Aorta (tissue), 5 donors: ENCODE data around the gene ARAP3. TPM values are rescaled to one million over a fixed set of nuclear protein-coding genes. Genes with fewer than 3 reads are reported as not detected.

Source experiments
- ATAC-seq: fragments of 200-7000 bp; cut with Tn5 transposase; one replicate; pipeline ENCODE4 v1.9.1; 2022; ENCODE audit warnings: moderate library complexity; ENCODE audit not compliant: low FRiP score
- DNase-seq, 2 donors: peaks; one replicate each; pipeline ENCODE4 v3.0.0-alpha.2; 2020
- H3K27ac ChIP-seq, 2 donors: one replicate each; pipeline ENCODE4 v1.5.1; 2013; ENCODE audit warnings: low read length in 2 of 2, mild to moderate bottlenecking in 2 of 2, moderate library complexity in 2 of 2, control low read depth in 1 of 2, inconsistent platforms in 1 of 2, low read depth in 1 of 2
- H3K27me3 ChIP-seq, 2 donors: one replicate each; pipeline ENCODE4 v1.6.1; 2013; ENCODE audit warnings: control low read depth in 1 of 2, low read length in 1 of 2, mild to moderate bottlenecking in 1 of 2, moderate library complexity in 1 of 2; ENCODE audit not compliant: insufficient read depth in 2 of 2, control insufficient read depth in 1 of 2
- H3K36me3 ChIP-seq, 2 donors: one replicate each; pipeline ENCODE4 v1.6.1; 2013; ENCODE audit warnings: control low read depth in 1 of 2, low read length in 1 of 2, mild to moderate bottlenecking in 1 of 2; ENCODE audit not compliant: insufficient read depth in 2 of 2, control insufficient read depth in 1 of 2
- H3K4me1 ChIP-seq, 2 donors: one replicate each; pipeline ENCODE4 v1.6.1; 2013; ENCODE audit warnings: low read length in 2 of 2, control low read depth in 1 of 2, mild to moderate bottlenecking in 1 of 2, moderate library complexity in 1 of 2; ENCODE audit not compliant: insufficient read depth in 2 of 2, control insufficient read depth in 1 of 2
- H3K4me3 ChIP-seq, 2 donors: one replicate each; pipeline ENCODE4 v1.5.1; 2013; ENCODE audit warnings: low read length in 2 of 2, control low read depth in 1 of 2, mild to moderate bottlenecking in 1 of 2
- H3K9me3 ChIP-seq: one replicate; pipeline ENCODE4 v1.6.1; 2013; ENCODE audit warnings: mild to moderate bottlenecking, low read length; ENCODE audit not compliant: control insufficient read depth
- WGBS, 2 donors: extraction: QIAGEN DNeasy Blood & Tissue Kit; methylation state at CpG; one replicate each; pipeline ENCODE4 v1.1.7; 2013; 5-methylcytosine and 5-hydroxymethylcytosine counted together
- intact Hi-C, 2 donors: fragments of 100-400 bp; cut with DNase I; formaldehyde crosslinking; loops; one replicate each; pipeline versions ENCODE4 v1.14.2 to v1.15.0; 2022
- polyA plus RNA-seq, 2 donors: library from polyadenylated mRNA; stranded (reverse); fragments of 200-250 nt; gene quantifications; one replicate each; pipeline ENCODE4 v1.2.3, GENCODE V29; 2013
- total RNA-seq, 2 donors: library from RNA; stranded (reverse); fragmentation: NEBNext Ultra II Directional; extraction: Animal tissue kit (Norgen Biotek cat#: 25700); gene quantifications; one replicate each; pipeline ENCODE4 v1.2.1, GENCODE V29; 2021
- donor health status: healthy with polysubstance abuse.
- donor health status: Bipolar disorder and iron deficiency.
- donor health status: DM: no; HTN: no; CAD: no.
- donor health status: DM: no; HTN: no; CAD: no.
- donor health status: DM: yes; HTN: yes; CAD: no.

ARAP3 gene
- total and polyA plus RNA-seq, 4 donors: 1.8 to 34.2 (median 17.8) TPM

DNA sequence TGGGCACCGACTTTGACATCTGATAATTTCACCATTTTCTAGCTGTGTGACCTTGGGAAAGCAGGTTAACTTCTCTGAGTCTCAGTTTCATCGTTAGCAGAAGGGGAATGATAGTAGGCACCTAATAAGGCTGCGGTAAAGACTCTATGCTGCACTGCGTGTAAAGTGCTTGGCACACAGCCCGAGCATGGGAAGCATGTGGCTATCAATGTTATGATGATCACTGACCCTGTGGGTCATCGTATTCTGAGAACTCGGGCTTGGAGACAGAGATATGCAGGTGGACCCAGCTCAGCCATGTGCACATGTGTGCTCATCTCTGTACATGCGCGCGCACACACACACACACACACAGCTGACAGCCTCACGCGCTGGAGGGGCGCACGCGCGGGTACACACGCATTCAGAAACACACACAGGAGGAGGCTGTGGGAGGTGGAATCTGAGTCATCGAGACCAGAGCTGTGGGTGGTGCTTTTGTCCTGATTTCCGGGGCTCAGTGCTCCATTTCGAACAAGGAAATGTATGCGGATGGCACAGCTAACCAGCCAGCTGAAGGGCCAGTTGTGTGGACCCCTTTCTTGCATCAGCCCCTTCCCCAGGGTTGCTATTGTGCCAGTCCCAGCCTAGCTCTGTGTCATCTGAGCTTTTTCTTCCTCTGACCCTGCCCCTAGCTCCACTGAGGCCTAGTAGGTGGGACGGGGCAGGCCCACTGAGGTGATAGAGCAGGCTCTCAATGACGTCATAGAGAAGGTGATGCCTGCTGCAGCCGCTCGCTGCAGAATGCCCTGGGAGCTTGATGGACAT is 11.1 kb upstream of the ARAP3 start:
- Histone ChIP-seq H3K9me3 (no peaks in the 10 kb centered on the region), H3K4me1 (no peaks in the 10 kb centered on the region), H3K27ac (no peak overlapping the region), H3K36me3 (no peaks in the 10 kb centered on the region), H3K27me3 (no peaks in the 10 kb centered on the region), H3K4me3 (no peak overlapping the region)
- WGBS, 2 donors: 79 to 83% methylated on average over 25 of the region's 25 CpGs
- ATAC-seq (no peak), DNase-seq (no peak)
- intact Hi-C loops: loop anchor here (2.0 to 10.0 kb wide), 4 partner anchors 186 to 452 kb away; partner anchors contain the start of genes PCDH1 (in 1 of the 2) and PCDH12 (in 1 of the 2)

- Histone ChIP-seq H3K9me3 (no peaks in the 10 kb centered on the region), H3K27me3 (no peaks in the 10 kb centered on the region), H3K27ac (no peak overlapping the region), H3K36me3 (no peaks in the 10 kb centered on the region), H3K4me1 (no peaks in the 10 kb centered on the region), H3K4me3 (no peak overlapping the region)
- intact Hi-C loops: loop anchor here (2.0 to 10.0 kb wide), 4 partner anchors 186 to 452 kb away; partner anchors contain the start of genes PCDH1 (in 1 of the 2) and PCDH12 (in 1 of the 2)
- 29 to 30% methylated on average over 5 of the region's 5 CpGs for WGBS, 2 donors
- ATAC-seq (no peak), DNase-seq (no peak)
Measured at GRCh38 chr5:141692533-141692888, 10.5 kb upstream of the ARAP3 start.

DNA sequence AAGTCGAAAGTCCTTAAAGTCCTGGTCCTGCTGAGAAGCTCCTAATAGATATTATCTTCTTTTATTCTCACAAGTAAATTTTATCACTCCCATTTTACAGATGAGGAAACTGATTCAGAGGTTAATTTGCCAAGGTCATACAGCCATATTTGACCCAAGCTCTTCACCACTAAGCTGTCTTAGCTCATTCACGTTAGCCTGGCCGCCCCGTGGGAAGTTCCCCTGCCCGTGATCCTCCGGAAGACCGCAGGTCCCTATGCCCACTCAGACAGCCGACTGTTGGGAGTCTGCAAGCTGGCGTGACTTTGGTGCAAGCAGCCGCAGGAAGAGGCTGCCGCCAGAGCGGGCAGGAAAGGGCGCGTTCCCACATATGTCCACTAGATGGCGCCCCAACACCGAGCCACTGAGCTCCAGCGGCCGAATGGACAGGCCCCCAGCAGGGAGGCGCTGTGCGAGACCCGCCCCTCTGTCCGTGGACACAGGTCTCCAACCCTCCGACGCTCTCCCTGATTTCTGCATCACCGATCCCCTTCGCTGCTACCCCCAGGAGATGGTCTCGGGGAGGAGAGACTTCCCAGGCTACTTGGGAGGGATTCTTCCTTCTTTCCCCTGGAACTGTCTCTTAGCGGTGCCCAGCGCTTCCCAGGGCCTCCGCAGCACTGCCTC is 10.0 kb upstream of the ARAP3 start:
- no peaks in the 10 kb centered on the region for H3K27me3 ChIP-seq
- intact Hi-C loops: loop anchor here (2.0 to 10.0 kb wide), 4 partner anchors 187 to 453 kb away; partner anchors contain the start of genes PCDH1 (in 1 of the 2) and PCDH12 (in 1 of the 2)

GRCh38 chr5:141691286-141691866 is 9.3 kb upstream of the ARAP3 start:
- no peak for ATAC-seq

More for the DNA sequence above, 10.0 kb upstream of the ARAP3 start:
- Histone ChIP-seq H3K36me3 (no peaks in the 10 kb centered on the region), H3K9me3 (no peaks in the 10 kb centered on the region), H3K27ac (no peak overlapping the region), H3K4me3 (no peak overlapping the region), H3K4me1 (no peaks in the 10 kb centered on the region)
- DNase-seq (peak; percentile 89 to 94), ATAC-seq (peak; percentile 94)
- WGBS, 2 donors: 2 to 3% methylated on average over 30 of the region's 30 CpGs

DNA sequence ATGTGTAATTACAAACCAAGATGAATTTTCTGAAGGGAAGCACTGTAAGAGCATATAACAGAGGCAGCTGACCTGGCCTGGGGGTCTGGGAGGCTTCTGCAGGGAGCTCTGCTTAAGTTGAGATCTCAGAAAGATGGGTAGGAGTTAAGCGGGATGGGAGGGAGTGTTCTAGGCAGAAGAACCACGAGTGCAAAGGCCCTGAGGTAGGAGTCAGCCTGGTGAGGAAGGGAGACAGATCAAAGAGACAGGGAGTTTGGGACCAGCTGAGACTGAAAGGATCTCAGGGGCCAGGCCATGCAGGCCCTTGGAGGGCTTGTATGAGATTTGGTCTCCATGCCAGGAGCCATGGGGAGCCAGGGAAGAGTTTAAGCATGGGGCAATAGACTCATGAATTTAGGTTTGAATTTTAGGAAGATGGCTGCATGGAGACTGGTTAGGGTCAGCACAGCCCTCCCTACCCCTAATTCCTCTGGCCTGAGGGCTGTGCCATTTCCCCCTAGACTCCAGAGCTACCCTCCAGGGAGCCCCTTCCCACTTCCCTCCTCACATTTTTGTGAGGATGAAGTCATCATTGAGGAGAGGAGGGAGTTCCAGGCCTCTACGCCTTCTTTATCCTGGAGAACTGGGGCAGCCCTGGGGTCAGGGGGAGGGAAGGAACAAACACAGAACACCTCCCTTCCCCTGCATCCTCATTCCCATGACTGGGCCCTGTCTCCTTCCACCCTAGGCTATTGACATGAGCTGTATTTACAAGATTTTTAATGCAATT is 4.8 kb upstream of the ARAP3 start:
- Histone ChIP-seq H3K36me3 (no peaks in the 10 kb centered on the region), H3K4me1 (no peaks in the 10 kb centered on the region), H3K27me3 (no peaks in the 10 kb centered on the region), H3K27ac (no peak overlapping the region), H3K9me3 (no peaks in the 10 kb centered on the region), H3K4me3 (no peak overlapping the region)
- ATAC-seq: no peak
- 72 to 81% methylated on average over 3 of the region's 3 CpGs for WGBS, 2 donors
- intact Hi-C loops: no loop called here
- DNase-seq: no peak

More at GRCh38 chr5:141691286-141691866, 9.3 kb upstream of the ARAP3 start:
- no peaks in the 10 kb centered on the region for H3K4me1 ChIP-seq
- 71 to 72% methylated on average over 9 of the region's 9 CpGs for WGBS, 2 donors
- H3K4me3 ChIP-seq: no peak overlapping the region
- no peak for DNase-seq
- H3K36me3 ChIP-seq: no peaks in the 10 kb centered on the region
- no peak overlapping the region for H3K27ac ChIP-seq
- no peaks in the 10 kb centered on the region for H3K9me3 ChIP-seq
- H3K27me3 ChIP-seq: no peaks in the 10 kb centered on the region
- intact Hi-C loops: loop anchor here in 1 of 2 donors (10.0 kb wide), 1 partner anchor 453 kb away; no protein-coding TSS in a partner anchor

DNA sequence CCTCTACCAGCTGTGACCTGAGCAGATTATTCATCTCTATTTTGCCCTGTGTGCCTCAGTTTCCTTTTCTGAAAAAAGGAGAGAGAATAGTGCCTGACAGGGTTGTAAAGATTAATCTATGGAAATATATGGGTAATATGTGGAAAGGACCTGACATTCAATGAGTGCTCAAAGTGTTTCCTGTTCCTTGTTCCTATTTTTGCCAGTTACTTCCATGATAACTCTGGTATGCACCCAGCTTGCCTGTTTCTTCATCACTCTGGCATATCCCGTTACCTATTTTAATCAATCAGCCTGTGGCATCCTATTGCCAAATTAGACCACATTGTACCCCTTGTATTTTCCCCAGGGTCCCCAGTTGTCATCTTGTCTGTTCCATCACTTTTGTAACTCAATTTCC is 3.6 kb upstream of the ARAP3 start:
- H3K4me1 ChIP-seq: no peaks in the 10 kb centered on the region
- WGBS, 2 donors: 94 to 96% methylated on average over 1 of the region's 1 CpG
- no peaks in the 10 kb centered on the region for H3K27me3 ChIP-seq
- H3K36me3 ChIP-seq: no peaks in the 10 kb centered on the region
- no peak overlapping the region for H3K27ac ChIP-seq
- DNase-seq (no peak), ATAC-seq (no peak)
- H3K4me3 ChIP-seq: no peak overlapping the region
- intact Hi-C loops: no loop called here
- H3K9me3 ChIP-seq: no peaks in the 10 kb centered on the region

DNA sequence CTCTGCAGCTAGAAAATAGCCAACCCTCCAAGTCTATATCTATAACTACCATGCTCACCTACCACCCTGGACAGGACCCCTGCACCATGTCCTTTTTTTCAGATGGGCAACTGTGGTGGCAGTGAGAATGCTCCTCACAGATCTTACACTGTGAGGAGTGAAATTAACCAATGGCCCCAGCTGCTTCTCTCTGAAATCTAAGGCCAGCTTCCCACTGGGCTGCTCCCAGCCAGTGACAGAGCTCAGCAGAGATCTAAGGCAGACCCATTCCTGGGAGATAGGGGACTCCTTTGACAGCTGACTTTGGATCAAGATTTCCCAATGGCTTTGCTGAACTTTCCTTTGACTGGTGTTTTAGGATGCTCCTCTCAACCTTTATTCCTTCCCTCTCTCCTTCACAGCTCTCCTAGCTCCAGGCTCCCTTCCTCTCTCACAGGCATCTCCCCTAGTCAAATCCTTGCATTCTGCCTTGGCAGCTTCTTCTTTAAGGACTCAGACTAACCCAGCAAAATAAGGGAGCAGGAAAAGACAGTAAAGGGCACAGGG is 1.6 kb upstream of the ARAP3 start:
- intact Hi-C loops: no loop called here
- Histone ChIP-seq H3K27me3 (no peaks in the 10 kb centered on the region), H3K9me3 (no peaks in the 10 kb centered on the region), H3K4me3 (no peak overlapping the region), H3K36me3 (no peaks in the 10 kb centered on the region), H3K27ac (no peak overlapping the region), H3K4me1 (no peaks in the 10 kb centered on the region)
- ATAC-seq (no peak), DNase-seq (no peak)

- DNase-seq (no peak), ATAC-seq (no peak)
- Histone ChIP-seq H3K4me1 (no peaks in the 10 kb centered on the region), H3K9me3 (no peaks in the 10 kb centered on the region), H3K4me3 (peak overlapping the region in 1 of 2 donors; percentile 57), H3K27me3 (no peaks in the 10 kb centered on the region), H3K36me3 (no peaks in the 10 kb centered on the region), H3K27ac (peak overlapping the region in 1 of 2 donors; percentile 66)
- 66 to 84% methylated on average over 2 of the region's 2 CpGs for WGBS, 2 donors
- intact Hi-C loops: no loop called here
Measured at GRCh38 chr5:141681295-141681694, 735 bp downstream of the ARAP3 start.
